ENCODE results near the gene TSPAN32. TPM values are rescaled to one million over a fixed set of nuclear protein-coding genes. Genes with fewer than 3 reads are reported as not detected.

TSPAN32 gene, protein sequence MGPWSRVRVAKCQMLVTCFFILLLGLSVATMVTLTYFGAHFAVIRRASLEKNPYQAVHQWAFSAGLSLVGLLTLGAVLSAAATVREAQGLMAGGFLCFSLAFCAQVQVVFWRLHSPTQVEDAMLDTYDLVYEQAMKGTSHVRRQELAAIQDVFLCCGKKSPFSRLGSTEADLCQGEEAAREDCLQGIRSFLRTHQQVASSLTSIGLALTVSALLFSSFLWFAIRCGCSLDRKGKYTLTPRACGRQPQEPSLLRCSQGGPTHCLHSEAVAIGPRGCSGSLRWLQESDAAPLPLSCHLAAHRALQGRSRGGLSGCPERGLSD
- polyA plus RNA-seq, result 77.1 TPM
- long read RNA-seq, donor 1, partial matches to known transcripts, result 0 of 1 reads
- long read RNA-seq, donor 1, other reads (novel, unspliced or antisense), result 0 of 1 reads
- long read RNA-seq, donor 2, result 0 reads
- long read RNA-seq, donor 3, result 0 reads
- long read RNA-seq, donor 4, result 0 reads
- long read RNA-seq, donor 5, result 0 reads
- long read RNA-seq, donor 6, result 0 reads
- long read RNA-seq, donor 7, result 0 reads
- long read RNA-seq, donor 8, result 0 reads
- long read RNA-seq, donor 9, result 0 reads
- long read RNA-seq, donor 10, partial matches to known transcripts, result 0 of 1 reads
- long read RNA-seq, donor 10, other reads (novel, unspliced or antisense), result 0 of 1 reads
- long read RNA-seq, donor 11, result 0 reads

GRCh38 chr11:2301631-2302305 is at the start of gene TSPAN32, which contains the start of gene C11orf21:
TSS of gene TSPAN32 (plus strand) at chr11:2302013. CDS start at chr11:2302150, 137 bp downstream.
TSS of gene C11orf21 (minus strand) at chr11:2301918. CDS start at chr11:2301808, 110 bp downstream.
- H3K27me3 ChIP-seq (ENCODE audit: control insufficient read depth, insufficient read depth, low read length), result no peaks in the 10 kb centered on the region
- no peaks in the 10 kb centered on the region for H3K36me3 ChIP-seq (ENCODE audit: control insufficient read depth, insufficient read depth, low read length)
- H3K4me3 ChIP-seq (ENCODE audit: low read length), result no peak within 1 kb of the TSS
- H3K27ac ChIP-seq (ENCODE audit: low read length), result peak within 1 kb of the TSS; percentile 74
- peaks cover 6% of the 10 kb centered on the region for H3K9me3 ChIP-seq (ENCODE audit: control insufficient read depth, low read depth, low read length)
- DNase-seq, result peak; percentile 56 to 76
- no CpG with 5 or more reads among the region's 16 CpGs for WGBS (ENCODE audit: insufficient coverage, low lambda C conversion rate)
- H3K4me1 ChIP-seq (ENCODE audit: control insufficient read depth, insufficient read depth, low read length), result peaks cover 69% of the 10 kb centered on the region

DNA sequence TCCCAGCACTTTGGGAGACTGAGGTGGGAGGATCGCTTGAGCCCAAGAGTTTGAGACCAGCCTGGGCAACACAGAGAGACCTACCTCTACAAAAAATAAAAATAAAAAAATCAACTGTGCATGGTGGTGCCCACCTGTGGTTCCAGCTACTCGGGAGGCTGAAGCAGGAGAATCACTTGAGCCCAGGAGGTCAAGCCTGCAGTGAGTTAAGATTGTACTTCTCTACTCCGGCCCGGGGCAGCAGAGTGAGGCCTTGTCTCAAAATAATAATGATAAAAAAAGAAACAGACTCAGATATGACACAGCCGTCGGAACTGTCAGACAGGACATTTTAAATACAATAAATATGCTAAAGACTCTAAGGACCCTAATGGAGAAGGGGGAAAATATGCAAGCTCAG is 49.8 kb upstream of the TSPAN32 start:
- WGBS (ENCODE audit: insufficient coverage, low lambda C conversion rate), result 60% methylated on average over 1 of the region's 6 CpGs
- Histone ChIP-seq H3K27me3 (ENCODE audit: control insufficient read depth, insufficient read depth, low read length) (no peaks in the 10 kb centered on the region), H3K9me3 (ENCODE audit: control insufficient read depth, low read depth, low read length) (peaks cover under 1% of the 10 kb centered on the region), H3K36me3 (ENCODE audit: control insufficient read depth, insufficient read depth, low read length) (no peaks in the 10 kb centered on the region), H3K4me3 (ENCODE audit: low read length) (no peak overlapping the region), H3K4me1 (ENCODE audit: control insufficient read depth, insufficient read depth, low read length) (no peaks in the 10 kb centered on the region), H3K27ac (ENCODE audit: low read length) (no peak overlapping the region)
- DNase-seq, result no peak

DNA sequence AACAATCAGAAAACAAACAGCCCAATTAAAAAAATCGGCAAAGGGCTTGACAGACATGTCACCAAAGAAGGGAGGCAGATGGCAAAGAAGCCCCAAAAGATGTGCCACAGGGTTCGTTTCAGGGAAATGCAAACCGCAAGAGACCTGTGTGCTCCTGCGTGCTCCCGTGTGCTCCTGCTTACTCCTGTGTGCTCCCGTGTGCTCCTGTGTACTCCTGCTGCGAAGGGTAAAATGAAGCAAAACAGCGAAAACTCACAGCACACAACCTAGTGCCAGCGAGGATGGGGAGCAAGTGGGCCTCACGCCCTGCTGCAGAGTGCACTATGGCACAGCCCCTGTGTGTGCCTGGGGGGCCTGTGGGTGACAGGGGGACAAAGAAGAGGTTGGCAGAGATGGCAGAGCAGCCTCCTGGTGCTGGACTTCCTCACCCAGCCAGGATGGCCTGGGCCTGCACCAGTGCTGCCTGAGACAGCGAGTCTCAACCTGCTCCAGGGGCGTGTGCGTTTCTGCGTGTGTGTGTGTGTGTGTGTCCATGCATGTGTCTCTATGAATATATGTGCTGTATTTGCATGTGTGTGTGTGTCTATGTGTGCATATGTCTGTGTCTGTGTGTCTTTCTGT is 45.4 kb upstream of the TSPAN32 start:
- H3K36me3 ChIP-seq (ENCODE audit: control insufficient read depth, insufficient read depth, low read length), result no peaks in the 10 kb centered on the region
- no peaks in the 10 kb centered on the region for H3K27me3 ChIP-seq (ENCODE audit: control insufficient read depth, insufficient read depth, low read length)
- no peaks in the 10 kb centered on the region for H3K4me1 ChIP-seq (ENCODE audit: control insufficient read depth, insufficient read depth, low read length)
- H3K9me3 ChIP-seq (ENCODE audit: control insufficient read depth, low read depth, low read length), result peaks cover 5% of the 10 kb centered on the region
- no CpG with 5 or more reads among the region's 14 CpGs for WGBS (ENCODE audit: insufficient coverage, low lambda C conversion rate)
- H3K4me3 ChIP-seq (ENCODE audit: low read length), result no peak overlapping the region
- no peak for DNase-seq
- H3K27ac ChIP-seq (ENCODE audit: low read length), result no peak overlapping the region

DNA sequence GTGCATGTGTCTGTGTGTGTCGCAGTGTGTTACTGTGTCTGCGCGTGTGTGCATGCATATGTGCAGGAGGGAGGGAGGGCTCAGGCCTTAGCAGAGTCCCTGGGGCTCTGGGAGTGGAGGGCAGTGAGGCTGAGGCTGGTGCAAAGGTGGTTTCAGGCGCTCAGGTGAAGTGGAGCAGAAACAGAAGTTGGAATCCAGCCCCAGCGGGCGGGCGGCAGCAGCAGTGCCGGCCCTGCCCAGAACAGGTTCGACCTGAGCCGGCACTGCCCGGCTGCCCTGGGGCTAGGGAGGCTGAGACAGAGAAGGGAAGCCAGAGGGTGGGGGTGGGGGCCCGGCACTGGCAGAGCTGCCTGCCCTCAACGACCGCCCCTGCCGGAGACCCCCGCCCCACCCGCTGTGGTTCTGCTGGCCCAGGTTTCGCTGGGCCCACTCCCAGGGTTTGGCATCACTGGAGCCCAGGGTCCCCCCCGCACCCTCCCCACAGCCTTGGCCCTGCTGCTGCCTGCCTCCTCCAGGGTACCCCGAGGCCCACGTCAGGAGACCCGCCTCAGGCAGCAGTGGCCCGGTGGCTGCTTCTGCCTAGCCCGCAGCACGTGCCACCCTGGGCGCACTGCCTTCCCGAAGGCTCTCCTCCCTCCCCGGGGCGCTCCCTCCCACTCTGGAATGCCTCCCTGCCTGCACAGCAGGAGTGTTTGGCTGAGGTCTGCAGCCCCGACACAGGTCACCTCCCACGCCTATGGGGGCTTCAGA is 44.7 kb upstream of the TSPAN32 start:
- Histone ChIP-seq H3K27me3 (ENCODE audit: control insufficient read depth, insufficient read depth, low read length) (no peaks in the 10 kb centered on the region), H3K4me3 (ENCODE audit: low read length) (no peak overlapping the region), H3K27ac (ENCODE audit: low read length) (no peak overlapping the region), H3K4me1 (ENCODE audit: control insufficient read depth, insufficient read depth, low read length) (peaks cover 4% of the 10 kb centered on the region), H3K36me3 (ENCODE audit: control insufficient read depth, insufficient read depth, low read length) (no peaks in the 10 kb centered on the region), H3K9me3 (ENCODE audit: control insufficient read depth, low read depth, low read length) (peaks cover 5% of the 10 kb centered on the region)
- no peak for DNase-seq
- no CpG with 5 or more reads among the region's 31 CpGs for WGBS (ENCODE audit: insufficient coverage, low lambda C conversion rate)

DNA sequence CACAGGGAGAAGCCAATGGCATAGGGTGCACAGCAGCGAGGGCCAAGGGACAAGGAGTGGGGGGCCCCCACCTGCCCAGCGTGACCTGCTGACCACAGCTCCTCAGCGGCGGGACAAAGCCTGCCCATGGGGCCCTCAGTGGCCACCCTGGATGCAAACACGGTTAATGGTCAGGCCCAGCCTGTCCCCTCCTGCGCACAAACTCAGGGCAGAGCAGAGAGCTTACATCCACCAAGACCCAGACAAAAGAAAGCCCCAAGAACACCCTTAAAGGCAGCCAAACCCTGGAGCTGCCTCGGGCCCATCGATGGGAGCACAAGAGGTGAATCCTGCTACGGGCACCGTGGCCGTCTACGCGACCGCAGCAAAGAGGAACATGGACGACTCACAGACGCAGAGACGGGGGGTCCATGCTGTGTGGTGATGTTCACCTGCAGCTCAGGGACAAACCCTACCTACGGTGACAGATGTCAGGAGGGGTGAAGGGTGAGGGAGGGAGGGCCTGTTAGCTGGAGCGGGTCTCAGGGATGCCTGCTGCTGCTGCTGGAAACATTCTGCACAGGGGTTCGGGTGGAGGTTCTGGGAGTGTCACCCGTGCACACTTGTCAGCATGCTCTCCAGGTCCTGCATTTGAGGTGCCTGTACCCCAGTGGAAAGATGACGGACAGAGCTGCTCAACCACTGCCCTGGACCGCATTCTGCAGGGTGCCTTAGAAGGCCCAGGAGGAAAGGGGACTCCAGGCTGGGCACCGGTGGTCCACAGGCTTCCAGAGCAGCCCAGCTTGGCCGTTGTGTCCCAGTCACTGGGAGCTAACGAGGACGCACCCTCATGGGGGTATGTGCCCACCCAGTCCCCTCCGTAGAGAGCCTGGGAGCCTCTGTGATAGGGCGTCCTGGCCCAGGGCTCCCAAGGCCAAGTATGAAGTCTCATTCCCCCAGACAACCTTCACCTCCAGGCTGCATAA is 43.0 kb upstream of the TSPAN32 start:
- Histone ChIP-seq H3K36me3 (ENCODE audit: control insufficient read depth, insufficient read depth, low read length) (no peaks in the 10 kb centered on the region), H3K4me3 (ENCODE audit: low read length) (no peak overlapping the region), H3K9me3 (ENCODE audit: control insufficient read depth, low read depth, low read length) (peaks cover 5% of the 10 kb centered on the region), H3K27me3 (ENCODE audit: control insufficient read depth, insufficient read depth, low read length) (no peaks in the 10 kb centered on the region), H3K4me1 (ENCODE audit: control insufficient read depth, insufficient read depth, low read length) (peaks cover 21% of the 10 kb centered on the region), H3K27ac (ENCODE audit: low read length) (no peak overlapping the region)
- WGBS (ENCODE audit: insufficient coverage, low lambda C conversion rate), result no CpG with 5 or more reads among the region's 29 CpGs
- DNase-seq, result no peak

- Histone ChIP-seq H3K27ac (ENCODE audit: low read length) (no peak overlapping the region), H3K4me1 (ENCODE audit: control insufficient read depth, insufficient read depth, low read length) (peaks cover 25% of the 10 kb centered on the region), H3K4me3 (ENCODE audit: low read length) (no peak overlapping the region), H3K27me3 (ENCODE audit: control insufficient read depth, insufficient read depth, low read length) (no peaks in the 10 kb centered on the region), H3K36me3 (ENCODE audit: control insufficient read depth, insufficient read depth, low read length) (no peaks in the 10 kb centered on the region), H3K9me3 (ENCODE audit: control insufficient read depth, low read depth, low read length) (peaks cover 5% of the 10 kb centered on the region)
- DNase-seq, result no peak
- no CpG with 5 or more reads among the region's 8 CpGs for WGBS (ENCODE audit: insufficient coverage, low lambda C conversion rate)
Measured at GRCh38 chr11:2259466-2259830, 42.4 kb upstream of the TSPAN32 start.

GRCh38 chr11:2259897-2260451 is 41.8 kb upstream of the TSPAN32 start:
- Histone ChIP-seq H3K36me3 (ENCODE audit: control insufficient read depth, insufficient read depth, low read length) (no peaks in the 10 kb centered on the region), H3K4me3 (ENCODE audit: low read length) (no peak overlapping the region), H3K4me1 (ENCODE audit: control insufficient read depth, insufficient read depth, low read length) (peaks cover 25% of the 10 kb centered on the region), H3K27me3 (ENCODE audit: control insufficient read depth, insufficient read depth, low read length) (no peaks in the 10 kb centered on the region), H3K27ac (ENCODE audit: low read length) (no peak overlapping the region), H3K9me3 (ENCODE audit: control insufficient read depth, low read depth, low read length) (peaks cover 5% of the 10 kb centered on the region)
- no peak for DNase-seq
- WGBS (ENCODE audit: insufficient coverage, low lambda C conversion rate), result no CpG with 5 or more reads among the region's 12 CpGs

DNA sequence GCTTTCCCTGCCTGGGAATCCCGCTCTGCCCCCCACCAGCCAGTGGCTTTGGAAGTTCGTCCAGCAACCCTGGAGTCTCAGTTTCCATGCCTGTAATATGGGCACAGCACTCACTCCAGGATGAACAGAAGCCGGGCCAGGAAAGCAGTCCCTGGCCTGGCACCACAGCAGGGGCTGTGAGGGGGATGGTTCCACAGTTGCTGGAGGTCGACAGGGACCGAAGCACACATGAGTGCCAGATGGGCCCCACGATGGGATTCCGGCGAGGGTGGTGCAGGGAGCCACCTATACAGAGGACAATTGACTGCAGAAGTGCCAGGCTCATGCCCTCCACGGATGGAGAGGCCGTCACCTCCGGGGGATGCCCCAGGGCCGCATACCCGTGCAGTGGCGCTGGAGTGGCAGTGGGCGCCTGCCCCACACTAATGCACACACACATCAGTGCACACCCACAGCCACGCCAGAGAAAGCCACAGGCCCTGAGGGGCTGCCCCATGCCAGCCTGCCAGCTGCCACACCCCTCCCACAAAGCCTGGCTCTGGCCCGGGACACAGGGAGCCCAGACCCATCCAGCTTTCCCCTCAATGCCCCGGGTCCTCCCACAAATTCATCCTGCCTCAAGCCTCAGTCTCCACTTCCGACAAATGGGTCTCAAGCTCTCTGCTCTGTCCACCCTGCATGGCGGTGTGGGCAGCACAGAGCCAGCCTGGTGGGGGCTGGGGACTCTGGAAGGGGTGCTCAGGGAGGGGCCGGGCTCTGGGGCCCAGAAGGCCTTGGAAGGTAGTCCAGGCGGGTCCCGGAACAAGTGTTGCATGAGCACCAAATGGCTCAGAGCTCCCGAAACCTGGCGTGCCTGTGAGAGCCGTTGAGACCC is 41.1 kb upstream of the TSPAN32 start:
- H3K36me3 ChIP-seq (ENCODE audit: control insufficient read depth, insufficient read depth, low read length), result no peaks in the 10 kb centered on the region
- peaks cover 26% of the 10 kb centered on the region for H3K4me1 ChIP-seq (ENCODE audit: control insufficient read depth, insufficient read depth, low read length)
- H3K27ac ChIP-seq (ENCODE audit: low read length), result no peak overlapping the region
- H3K27me3 ChIP-seq (ENCODE audit: control insufficient read depth, insufficient read depth, low read length), result no peaks in the 10 kb centered on the region
- peaks cover 5% of the 10 kb centered on the region for H3K9me3 ChIP-seq (ENCODE audit: control insufficient read depth, low read depth, low read length)
- WGBS (ENCODE audit: insufficient coverage, low lambda C conversion rate), result 100% methylated on average over 1 of the region's 26 CpGs
- no peak for DNase-seq
- H3K4me3 ChIP-seq (ENCODE audit: low read length), result no peak overlapping the region

All from large intestine (tissue), 12 donors.